Measurements from ENCODE around the gene CCDC39.

CCDC39 gene

DNA sequence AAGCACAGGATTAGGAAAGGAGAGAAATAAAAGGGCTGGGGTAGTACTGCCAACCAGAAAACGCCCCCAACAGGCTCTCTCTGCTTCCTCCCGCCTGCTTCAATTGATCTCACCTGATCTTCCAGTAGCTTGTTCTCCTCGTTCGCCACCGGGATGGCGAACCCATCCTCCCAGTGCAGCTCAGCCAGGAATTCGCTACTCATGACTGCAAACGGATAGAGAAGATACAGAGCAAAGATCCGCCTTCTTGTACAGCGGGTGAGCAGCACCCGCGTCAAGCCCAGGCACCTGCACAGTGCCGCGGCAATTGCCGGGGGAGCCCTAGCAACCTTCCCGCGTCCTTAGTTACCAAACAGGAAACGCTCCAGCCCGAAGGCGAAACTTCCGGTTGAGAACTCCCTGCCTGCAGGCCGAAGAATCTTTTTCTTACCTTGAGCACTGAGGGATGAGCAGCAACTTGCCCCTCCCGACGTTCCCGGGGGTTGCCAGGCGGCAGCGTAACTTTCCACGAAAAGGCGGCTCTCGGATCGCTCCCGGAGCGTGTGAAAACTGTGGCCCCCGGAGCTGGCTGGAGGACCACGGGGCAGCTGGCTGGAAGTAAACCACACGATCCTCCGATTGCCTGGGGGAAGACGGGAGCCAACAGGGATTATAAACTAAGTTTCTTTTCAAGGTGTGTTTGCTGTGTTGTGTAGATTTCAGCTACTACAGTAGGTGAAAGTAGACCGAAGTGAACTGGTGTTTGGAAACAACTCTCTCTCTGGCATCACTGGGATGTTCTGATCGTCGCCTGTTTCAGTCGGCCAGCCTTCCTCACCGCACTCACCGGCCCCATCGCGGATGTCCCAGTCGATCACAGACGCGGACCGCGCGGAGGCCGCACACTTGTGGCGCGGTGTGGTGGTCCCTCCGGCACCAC, at the start of gene CCDC39:
Gene CCDC39 (minus strand): TSS at position 312 of the 919 bp plus-strand sequence. CDS start 109 bp downstream, at position 203.
- DNase-seq (ENCODE audit: low read depth), result peak; percentile 62
- peak within 1 kb of the TSS; percentile 70 for H3K4me3 ChIP-seq (replicated peaks; ENCODE audit: low read depth, low read length)
- TF ChIP-seq, protein P1, sequence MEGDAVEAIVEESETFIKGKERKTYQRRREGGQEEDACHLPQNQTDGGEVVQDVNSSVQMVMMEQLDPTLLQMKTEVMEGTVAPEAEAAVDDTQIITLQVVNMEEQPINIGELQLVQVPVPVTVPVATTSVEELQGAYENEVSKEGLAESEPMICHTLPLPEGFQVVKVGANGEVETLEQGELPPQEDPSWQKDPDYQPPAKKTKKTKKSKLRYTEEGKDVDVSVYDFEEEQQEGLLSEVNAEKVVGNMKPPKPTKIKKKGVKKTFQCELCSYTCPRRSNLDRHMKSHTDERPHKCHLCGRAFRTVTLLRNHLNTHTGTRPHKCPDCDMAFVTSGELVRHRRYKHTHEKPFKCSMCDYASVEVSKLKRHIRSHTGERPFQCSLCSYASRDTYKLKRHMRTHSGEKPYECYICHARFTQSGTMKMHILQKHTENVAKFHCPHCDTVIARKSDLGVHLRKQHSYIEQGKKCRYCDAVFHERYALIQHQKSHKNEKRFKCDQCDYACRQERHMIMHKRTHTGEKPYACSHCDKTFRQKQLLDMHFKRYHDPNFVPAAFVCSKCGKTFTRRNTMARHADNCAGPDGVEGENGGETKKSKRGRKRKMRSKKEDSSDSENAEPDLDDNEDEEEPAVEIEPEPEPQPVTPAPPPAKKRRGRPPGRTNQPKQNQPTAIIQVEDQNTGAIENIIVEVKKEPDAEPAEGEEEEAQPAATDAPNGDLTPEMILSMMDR (IDR thresholded peaks at IDR 0.05; ENCODE audit: low read length, missing control alignments), result no peak

DNA sequence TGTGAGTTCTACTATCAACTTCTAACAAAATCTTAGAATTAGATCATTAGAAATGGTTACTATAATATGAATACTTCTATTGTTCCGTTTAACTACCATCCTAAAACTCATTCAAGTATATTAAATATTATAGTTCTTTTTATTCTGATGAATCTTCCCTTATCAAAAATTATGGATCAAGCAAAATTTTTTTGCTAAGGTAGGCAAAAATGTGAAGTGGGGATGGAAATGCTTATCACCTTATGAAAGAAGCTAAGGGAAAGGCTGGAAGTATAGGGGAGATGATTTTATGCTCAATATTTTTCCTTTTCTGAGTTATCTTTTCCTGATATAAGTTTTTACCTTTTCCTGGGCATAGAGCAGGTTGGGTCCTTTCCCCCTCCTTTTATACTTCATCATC, 40.7 kb upstream of the CCDC39 start:
- TF ChIP-seq, protein P1 (IDR thresholded peaks at IDR 0.05; ENCODE audit: low read length, missing control alignments), result no peak
- no peak overlapping the region for H3K4me3 ChIP-seq (replicated peaks; ENCODE audit: low read depth, low read length)

DNA sequence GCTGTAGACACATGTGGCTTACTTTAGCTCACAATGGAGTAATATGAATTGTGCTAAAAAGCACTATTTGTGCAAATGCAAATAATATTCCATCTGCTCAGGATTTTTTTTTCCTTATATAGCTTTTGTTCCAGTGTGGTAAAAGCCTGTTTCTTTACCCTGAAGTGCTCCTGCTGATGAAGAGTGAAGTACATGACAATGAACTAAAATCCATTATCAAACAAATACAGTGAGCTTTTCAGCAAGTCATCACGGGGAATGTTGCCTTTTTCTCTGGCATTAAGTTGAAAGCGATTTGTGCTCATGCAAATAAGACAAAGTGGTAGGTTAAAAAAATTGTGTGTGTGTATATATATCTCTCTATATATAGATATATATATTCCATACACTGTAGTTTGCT, 28.6 kb upstream of the CCDC39 start:
- no peak for DNase-seq (ENCODE audit: low read depth)
- H3K4me3 ChIP-seq (replicated peaks; ENCODE audit: low read depth, low read length), result no peak overlapping the region
- TF ChIP-seq, protein P1 (IDR thresholded peaks at IDR 0.05; ENCODE audit: low read length, missing control alignments), result no peak

More for the DNA sequence above, 40.7 kb upstream of the CCDC39 start:
- DNase-seq (ENCODE audit: low read depth), result no peak

DNA sequence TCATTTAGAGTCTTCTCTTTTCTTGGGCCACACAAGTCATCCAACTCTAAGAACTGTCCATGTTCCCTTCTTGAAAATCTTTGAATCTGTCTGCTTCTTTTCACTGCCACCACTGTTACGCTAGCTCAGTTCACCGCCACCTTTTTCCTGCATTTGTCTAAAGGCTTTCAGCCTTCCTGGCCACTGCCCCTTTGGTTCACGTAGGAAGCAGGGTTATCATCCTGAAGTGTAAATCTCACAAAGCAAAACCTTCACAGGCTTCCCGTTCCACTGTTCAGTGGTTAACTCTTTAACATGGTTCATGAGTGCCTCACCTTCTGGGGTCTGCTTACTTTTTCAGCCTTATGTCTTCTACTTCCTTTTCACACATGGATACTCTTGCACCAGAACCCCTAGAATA, 26.3 kb upstream of the CCDC39 start:
- no peak overlapping the region for H3K4me3 ChIP-seq (replicated peaks; ENCODE audit: low read depth, low read length)
- no peak for DNase-seq (ENCODE audit: low read depth)
- TF ChIP-seq, protein P1 (IDR thresholded peaks at IDR 0.05; ENCODE audit: low read length, missing control alignments), result no peak

DNA sequence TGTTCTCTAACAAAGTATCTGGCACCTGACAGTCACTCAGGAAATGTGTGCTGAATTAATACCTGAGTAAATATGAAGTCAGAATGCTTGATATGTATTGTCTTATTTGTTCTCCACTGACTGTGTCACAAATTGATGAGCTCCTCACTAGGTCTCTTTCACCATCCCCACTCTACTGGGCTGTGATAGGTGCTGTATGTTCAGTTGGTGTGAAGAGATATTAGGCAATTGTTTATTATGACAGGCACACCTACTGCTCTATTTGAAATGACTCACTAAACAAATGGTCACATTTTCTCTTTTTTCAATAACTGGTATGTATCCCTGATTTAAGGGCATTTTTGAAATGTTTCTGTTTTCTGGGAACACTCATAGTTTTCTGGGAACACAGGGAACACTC, 25.2 kb upstream of the CCDC39 start:
- H3K4me3 ChIP-seq (replicated peaks; ENCODE audit: low read depth, low read length), result no peak overlapping the region
- no peak for DNase-seq (ENCODE audit: low read depth)
- TF ChIP-seq, protein P1 (IDR thresholded peaks at IDR 0.05; ENCODE audit: low read length, missing control alignments), result no peak

DNA sequence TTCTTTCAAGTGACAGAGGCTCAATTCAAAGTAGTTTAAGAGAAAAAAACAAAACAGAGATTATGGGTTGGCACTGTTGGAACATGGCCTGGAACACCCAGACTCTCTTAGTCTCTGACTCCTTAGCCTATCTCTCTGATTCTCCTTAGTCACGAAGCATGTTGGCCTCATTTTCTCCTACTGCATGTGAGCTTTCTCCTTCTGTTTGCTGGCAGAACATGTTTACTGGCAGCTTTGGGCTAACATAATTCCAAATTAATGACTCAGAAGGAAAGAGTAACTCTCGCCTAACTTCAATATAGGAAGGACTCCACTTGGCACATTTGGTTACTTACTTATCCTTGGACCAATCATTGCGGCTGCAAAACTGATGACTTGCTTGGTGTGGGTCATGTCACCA, 21.7 kb upstream of the CCDC39 start:
- TF ChIP-seq, protein P1 (IDR thresholded peaks at IDR 0.05; ENCODE audit: low read length, missing control alignments), result no peak

More for the DNA sequence above, 21.7 kb upstream of the CCDC39 start:
- no peak overlapping the region for H3K4me3 ChIP-seq (replicated peaks; ENCODE audit: low read depth, low read length)
- DNase-seq (ENCODE audit: low read depth), result no peak
